Measurements from ENCODE around the gene EVA1B.

EVA1B gene

GRCh38 chr1:36345353-36345752 is 21.9 kb upstream of the EVA1B start:
- no peak for DNase-seq

- no peak for DNase-seq
Observed at GRCh38 chr1:36344395-36344680, 20.9 kb upstream of the EVA1B start.

- no peak for DNase-seq
Observed at GRCh38 chr1:36343651-36344394, 20.4 kb upstream of the EVA1B start.

- peak; percentile 19 for DNase-seq
Observed at GRCh38 chr1:36342426-36343185, 19.2 kb upstream of the EVA1B start.

GRCh38 chr1:36341626-36342320 is 18.3 kb upstream of the EVA1B start:
- DNase-seq = no peak

GRCh38 chr1:36339615-36340014 is 16.2 kb upstream of the EVA1B start:
- no peak for DNase-seq

GRCh38 chr1:36339215-36339614 is 15.8 kb upstream of the EVA1B start:
- DNase-seq = no peak

GRCh38 chr1:36337830-36338229 is 14.4 kb upstream of the EVA1B start:
- no peak for DNase-seq

- no peak for DNase-seq
Observed at GRCh38 chr1:36330940-36331339, 7.5 kb upstream of the EVA1B start.

GRCh38 chr1:36329817-36330216 is 6.4 kb upstream of the EVA1B start:
- DNase-seq = no peak

GRCh38 chr1:36328713-36329112 is 5.3 kb upstream of the EVA1B start:
- peak; percentile 10 for DNase-seq

- DNase-seq = no peak
Observed at GRCh38 chr1:36328088-36328480, 4.6 kb upstream of the EVA1B start.

GRCh38 chr1:36327421-36328087 is 4.1 kb upstream of the EVA1B start:
- DNase-seq = no peak

- no peak for DNase-seq
Observed at GRCh38 chr1:36326499-36326898, 3.1 kb upstream of the EVA1B start.

- DNase-seq = no peak
Observed at GRCh38 chr1:36324353-36324703, 883 bp upstream of the EVA1B start.

- no peak for DNase-seq
Observed at GRCh38 chr1:36322786-36323635, 434 bp downstream of the EVA1B start.

- DNase-seq = no peak
Observed at GRCh38 chr1:36322041-36322785, 1.2 kb downstream of the EVA1B start.

GRCh38 chr1:36321119-36321951 is 2.1 kb downstream of the EVA1B start:
- no peak for DNase-seq

- DNase-seq = no peak
Observed at GRCh38 chr1:36320767-36321118, 2.7 kb downstream of the EVA1B start.

- no peak for DNase-seq
Observed at GRCh38 chr1:36320291-36320761, 3.1 kb downstream of the EVA1B start.

- DNase-seq = no peak
Observed at GRCh38 chr1:36309397-36309796, 14.0 kb downstream of the EVA1B start.
